LNCAP (cell line): ENCODE results near the gene LRRC61.

Experiments used
- TF ChIP-seq, protein P1 (sequence below): fragments of 450-650 bp; IDR thresholded peaks from 2 replicates; pipeline ENCODE4 v1.5.1; 2017; ENCODE audit warnings: mild to moderate bottlenecking

The LRRC61 gene

DNA sequence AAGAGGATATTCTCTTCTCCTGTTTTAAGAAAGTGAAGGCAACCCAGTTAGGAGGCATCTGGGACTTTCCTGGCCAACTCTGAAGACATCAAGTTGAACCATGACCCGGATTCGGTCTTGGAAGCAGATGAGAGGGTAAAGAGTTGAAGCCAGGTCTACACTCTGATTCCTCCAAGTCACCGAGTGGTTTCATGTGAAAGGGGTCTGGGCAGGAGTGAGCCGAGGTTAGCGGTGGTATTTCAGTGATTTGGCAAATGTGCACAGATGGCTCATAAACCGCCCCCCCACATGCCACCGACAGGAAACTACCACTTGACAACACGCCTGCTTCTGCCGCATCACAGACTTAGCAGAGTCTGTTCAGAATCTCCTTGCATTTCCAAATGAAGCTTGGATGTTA lies 34.1 kb downstream of the LRRC61 start:
- TF ChIP-seq, protein P1, sequence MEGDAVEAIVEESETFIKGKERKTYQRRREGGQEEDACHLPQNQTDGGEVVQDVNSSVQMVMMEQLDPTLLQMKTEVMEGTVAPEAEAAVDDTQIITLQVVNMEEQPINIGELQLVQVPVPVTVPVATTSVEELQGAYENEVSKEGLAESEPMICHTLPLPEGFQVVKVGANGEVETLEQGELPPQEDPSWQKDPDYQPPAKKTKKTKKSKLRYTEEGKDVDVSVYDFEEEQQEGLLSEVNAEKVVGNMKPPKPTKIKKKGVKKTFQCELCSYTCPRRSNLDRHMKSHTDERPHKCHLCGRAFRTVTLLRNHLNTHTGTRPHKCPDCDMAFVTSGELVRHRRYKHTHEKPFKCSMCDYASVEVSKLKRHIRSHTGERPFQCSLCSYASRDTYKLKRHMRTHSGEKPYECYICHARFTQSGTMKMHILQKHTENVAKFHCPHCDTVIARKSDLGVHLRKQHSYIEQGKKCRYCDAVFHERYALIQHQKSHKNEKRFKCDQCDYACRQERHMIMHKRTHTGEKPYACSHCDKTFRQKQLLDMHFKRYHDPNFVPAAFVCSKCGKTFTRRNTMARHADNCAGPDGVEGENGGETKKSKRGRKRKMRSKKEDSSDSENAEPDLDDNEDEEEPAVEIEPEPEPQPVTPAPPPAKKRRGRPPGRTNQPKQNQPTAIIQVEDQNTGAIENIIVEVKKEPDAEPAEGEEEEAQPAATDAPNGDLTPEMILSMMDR: no peak

GRCh38 chr7:150357771-150358427 lies 34.7 kb downstream of the LRRC61 start:
- TF ChIP-seq, protein P1: no peak

DNA sequence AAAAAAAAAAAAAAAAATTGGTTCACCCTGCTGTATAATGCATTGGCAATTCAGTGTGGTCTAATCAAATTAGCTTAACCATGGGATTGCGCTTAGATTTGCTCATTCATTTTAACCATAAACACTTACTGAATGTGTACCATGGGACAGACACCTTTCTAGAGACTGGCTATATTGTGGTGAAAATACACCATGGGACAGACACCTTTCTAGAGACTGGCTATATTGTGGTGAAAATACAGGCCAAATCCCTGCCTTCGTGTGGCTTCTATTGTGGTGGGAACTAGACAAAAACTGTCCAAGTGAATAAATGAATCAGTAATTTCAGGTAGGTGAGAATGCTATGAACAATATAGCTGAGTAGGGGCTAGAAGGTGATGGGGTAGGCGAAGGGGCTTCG lies 35.3 kb downstream of the LRRC61 start:
- TF ChIP-seq, protein P1: no peak

- TF ChIP-seq, protein P1: no peak
Observed at GRCh38 chr7:150358988-150359621, 36.0 kb downstream of the LRRC61 start.

DNA sequence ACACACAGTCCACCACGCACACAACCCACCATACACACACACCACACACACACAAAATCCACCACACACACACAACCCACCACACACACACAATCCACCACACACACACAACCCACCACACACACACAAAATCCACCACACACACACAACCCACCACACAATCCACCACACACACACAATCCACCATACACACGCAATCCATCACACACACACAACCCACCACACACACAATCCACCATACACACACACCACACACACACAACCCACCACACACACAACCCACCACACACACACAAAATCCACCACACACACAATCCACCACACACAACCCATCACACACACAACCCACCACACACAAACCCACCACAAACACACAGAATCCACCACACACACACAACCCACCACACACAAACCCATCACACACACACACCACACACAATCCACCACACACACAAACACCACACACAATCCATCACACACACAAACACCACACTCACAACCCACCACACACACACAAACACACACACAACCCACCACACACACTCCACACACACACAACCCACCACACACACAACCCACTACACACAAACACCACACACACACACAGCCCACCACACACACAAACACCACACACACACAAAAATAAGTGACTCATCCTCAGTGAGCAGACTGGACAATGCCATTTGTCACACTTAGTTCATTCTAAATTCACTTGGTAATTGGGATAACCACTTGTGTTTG lies 36.6 kb downstream of the LRRC61 start:
- TF ChIP-seq, protein P1: no peak

GRCh38 chr7:150360363-150361058 lies 37.4 kb downstream of the LRRC61 start:
- TF ChIP-seq, protein P1: no peak

- TF ChIP-seq, protein P1: no peak
Observed at GRCh38 chr7:150361402-150361801, 38.2 kb downstream of the LRRC61 start.
